HepG2 (cell line): Measurements from ENCODE around the gene SPTBN2. TPM values are rescaled to one million over a fixed set of nuclear protein-coding genes. Genes with fewer than 3 reads are reported as not detected.

ENCODE experiments used
- AHDC1 ChIP-seq: sonication (generic); formaldehyde crosslinking; IDR thresholded peaks from 2 replicates; pipeline ENCODE4 v1.5.1; 2020; ENCODE audit warnings: mild to moderate bottlenecking, missing genetic modification reagents, borderline replicate concordance
- CBFB ChIP-seq: sonication (generic); formaldehyde crosslinking; IDR thresholded peaks from 2 replicates; pipeline ENCODE4 v1.4.0; 2020; ENCODE audit warnings: missing genetic modification reagents
- CBX2 ChIP-seq, 2 experiments: fragments of 200-600 bp in 1 of 2; sonication (generic); formaldehyde crosslinking in 1 of 2; IDR thresholded peaks; 2 replicates each; pipeline versions ENCODE4 v1.7.0 to v1.8.1; 2018 to 2022; ENCODE audit warnings: low read depth in 2 of 2, low read length in 1 of 2, mild to moderate bottlenecking in 1 of 2, missing genetic modification reagents in 1 of 2
- HBP1 ChIP-seq: IDR thresholded peaks from 2 replicates; pipeline ENCODE4 v1.6.1; 2016; ENCODE audit warnings: low read depth, control low read depth
- HDAC1 ChIP-seq: sonication (generic); formaldehyde crosslinking; IDR thresholded peaks from 2 replicates; pipeline ENCODE4 v1.5.1; 2020; ENCODE audit warnings: mild to moderate bottlenecking, missing genetic modification reagents
- MIER3 ChIP-seq: IDR thresholded peaks from 2 replicates; pipeline ENCODE4 v1.6.1; 2016; ENCODE audit warnings: missing compliant biosample characterization, borderline replicate concordance
- MXD4 ChIP-seq: IDR thresholded peaks from 2 replicates; pipeline ENCODE4 v1.6.1; 2016; ENCODE audit warnings: mild to moderate bottlenecking, missing biosample characterization, missing genetic modification reagents
- NFE2L2 ChIP-seq: fragments of 150-350 bp; IDR thresholded peaks from 2 replicates; pipeline ENCODE4 v1.6.1; 2014; ENCODE audit warnings: low read length
- NONO ChIP-seq, 2 experiments: fragments of 450-650 bp in 1 of 2; sonication (generic) in 1 of 2; formaldehyde crosslinking in 1 of 2; IDR thresholded peaks in 1 of 2; conservative IDR thresholded peaks in 1 of 2; 2 replicates each; pipeline versions ENCODE4 v1.6.1 to v1.8.0; 2017 to 2022; ENCODE audit warnings: mild to moderate bottlenecking in 1 of 2, missing genetic modification reagents in 1 of 2, moderate library complexity in 1 of 2
- ZBTB20 ChIP-seq: sonication (generic); formaldehyde crosslinking; IDR thresholded peaks from 2 replicates; pipeline ENCODE4 v1.8.1; 2023; ENCODE audit warnings: missing genetic modification reagents, low read depth, mild to moderate bottlenecking, borderline replicate concordance
- ZFP36 ChIP-seq: fragments of 150-350 bp; IDR thresholded peaks from 2 replicates; pipeline ENCODE4 v1.6.1; 2018; ENCODE audit warnings: borderline replicate concordance, low read length, low read depth; ENCODE audit not compliant: partially characterized antibody
- ZNF142 ChIP-seq: sonication (generic); formaldehyde crosslinking; IDR thresholded peaks from 2 replicates; pipeline ENCODE4 v1.4.0; 2020; ENCODE audit warnings: missing genetic modification reagents
- ZNF296 ChIP-seq: sonication (generic); formaldehyde crosslinking; conservative IDR thresholded peaks from 2 replicates; pipeline ENCODE4 v1.5.0; 2020; ENCODE audit warnings: mild to moderate bottlenecking, missing genetic modification reagents
- ZNF562 ChIP-seq: sonication (generic); formaldehyde crosslinking; IDR thresholded peaks from 2 replicates; pipeline ENCODE4 v1.8.0; 2022; ENCODE audit warnings: missing genetic modification reagents, borderline replicate concordance
- polyA plus RNA-seq, 8 experiments: library from polyadenylated mRNA; depleted of rRNA in 3 of 8; stranded (reverse) in 7 of 8; unstranded in 1 of 8; fragments of >200 nt; fragmentation: Illumina TruSeq in 4 of 8; extraction: Trizol in 4 of 8; gene quantifications; 2 replicates each; pipeline versions ENCODE4 v1.2.1 to v1.2.3, GENCODE V29; 2011 to 2016; ENCODE audit warnings: low read depth in 4 of 8, missing spikeins in 1 of 8, mixed read lengths in 1 of 8; ENCODE audit not compliant: insufficient read depth in 1 of 8
- total RNA-seq, 5 experiments: library from RNA; depleted of rRNA; stranded (reverse); fragments of >200 nt; fragmentation: Illumina TruSeq; extraction: Trizol; gene quantifications; 2 replicates each; pipeline ENCODE4 v1.2.3, GENCODE V29; 2016; ENCODE audit warnings: low read depth in 1 of 5

The SPTBN2 gene
- total and polyA plus RNA-seq, 2 of the 13 experiments (the other 11 are each of a cell fraction or from before 2014, with no cell fraction given): 0.65 to 4.0 TPM

DNA sequence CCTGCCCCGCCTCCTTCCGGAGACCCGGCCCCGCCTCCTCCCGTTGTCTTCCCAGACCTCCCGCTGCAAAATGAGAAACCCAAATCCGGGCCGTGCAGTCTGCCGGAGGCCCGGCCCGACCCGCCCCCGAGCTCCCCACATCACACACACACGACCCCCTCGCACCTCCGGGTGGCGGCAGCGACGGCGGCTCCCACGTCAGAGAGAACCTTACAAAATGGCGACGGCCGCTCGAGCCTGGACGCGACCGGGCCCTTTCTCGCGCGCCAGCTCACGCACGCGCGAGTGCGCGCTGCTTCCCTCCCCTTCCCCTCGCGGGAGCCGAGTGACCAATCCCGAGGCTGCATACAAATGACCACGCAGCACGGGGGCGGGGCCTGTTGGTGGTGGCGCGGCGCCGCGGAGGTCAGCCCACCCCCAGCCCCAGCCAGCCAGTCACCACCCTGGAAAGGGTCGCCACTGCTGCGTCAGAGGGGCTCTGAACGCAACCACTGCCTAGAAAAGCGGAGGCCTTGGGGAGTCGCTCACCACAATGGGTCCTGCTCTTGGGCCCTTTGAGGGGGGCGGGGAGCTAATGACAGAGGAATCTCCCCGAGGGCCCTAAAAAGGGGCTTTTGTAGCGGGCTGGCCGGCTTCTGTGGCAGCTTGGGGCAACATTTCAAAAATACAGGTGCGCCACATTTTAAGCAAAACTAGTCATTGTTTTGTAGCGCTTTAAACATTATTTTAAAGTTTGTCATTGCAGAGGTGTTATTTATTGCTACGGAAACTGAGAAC is 51.2 kb downstream of the SPTBN2 start, which contains the start of gene RBM4B (continued):
- TF ChIP-seq ZNF562 (CRISPR knock-in tag): no peak
- TF ChIP-seq HDAC1: no peak; the same call in 1 of the 2 replicates
- no peak for TF ChIP-seq MIER3 (CRISPR knock-in tag)
- TF ChIP-seq ZBTB20 (CRISPR knock-in tag): no peak
- no peak for TF ChIP-seq ZNF296 (CRISPR knock-in tag)
- TF ChIP-seq NONO (IDR thresholded peaks at IDR 0.05): no peak
- no peak; the same call in none of the 2 replicates for TF ChIP-seq NONO (CRISPR knock-in tag; conservative IDR thresholded peaks at IDR 0.05)
- TF ChIP-seq ZFP36: no peak
- TF ChIP-seq NFE2L2: no peak
- TF ChIP-seq HBP1 (CRISPR knock-in tag): peak; percentile 61; the same call in 1 of the 2 replicates
- TF ChIP-seq CBX2 (IDR thresholded peaks at IDR 0.05; ENCODE audit: low read depth, low read length): no peak
- no peak for TF ChIP-seq CBX2 (CRISPR knock-in tag; IDR thresholded peaks at IDR 0.05; ENCODE audit: low read depth)
- TF ChIP-seq AHDC1 (CRISPR knock-in tag): no peak; the same call in 1 of the 2 replicates
- 0 out of 2 replicates have a peak, but pooled peaks have one; percentile 56 for TF ChIP-seq ZNF142 (CRISPR knock-in tag)
- TF ChIP-seq CBFB (CRISPR knock-in tag): no peak
- 0 out of 2 replicates have a peak, but pooled peaks have one; percentile 49 for TF ChIP-seq MXD4 (CRISPR knock-in tag)
